MCF 10A (cell line): ENCODE measurements around the gene EHHADH. TPM values are rescaled to one million over a fixed set of nuclear protein-coding genes. Genes with fewer than 3 reads are reported as not detected.

Source experiments
- BruUV-seq: library from RNA; stranded (reverse); fragments of 400-500 nt; replicated peaks from 2 replicates; lab custom pipeline; 2021; lab: Mats Ljungman, UMichigan
- CTCF ChIA-PET: fragments of 300-600 bp; sonication (Branson Sonifier 250); formaldehyde crosslinking; extraction: SDS; loops from one replicate; lab custom pipeline; 2021; ENCODE audit warnings: antibody characterized with exemption, inconsistent platforms; lab: Yijun Ruan, JAX
- POLR2A ChIA-PET: fragments of 300-600, 350-650 bp; sonication (Branson Sonifier 250); formaldehyde crosslinking; extraction: SDS; loops from one replicate; lab custom pipeline; 2020; ENCODE audit warnings: antibody characterized with exemption, inconsistent platforms; lab: Yijun Ruan, JAX
- DNase-seq: peaks from one replicate; pipeline ENCODE4 v3.0.0-alpha.2; 2018; ENCODE audit not compliant: unreplicated experiment
- H3K27ac Mint-ChIP-seq: one replicate; pipeline ENCODE4 v1.8.0; 2022; ENCODE audit warnings: mild to moderate bottlenecking, low read depth, mixed read lengths; ENCODE audit not compliant: unreplicated experiment
- H3K27me3 Mint-ChIP-seq: one replicate; pipeline ENCODE4 v1.8.0; 2022; ENCODE audit warnings: mixed read lengths; ENCODE audit not compliant: insufficient read depth, unreplicated experiment
- H3K36me3 Mint-ChIP-seq: one replicate; pipeline ENCODE4 v1.8.0; 2022; ENCODE audit warnings: mild to moderate bottlenecking, moderate library complexity, mixed read lengths; ENCODE audit not compliant: insufficient read depth, unreplicated experiment
- H3K4me1 Mint-ChIP-seq: one replicate; pipeline ENCODE4 v1.8.0; 2022; ENCODE audit warnings: mixed read lengths; ENCODE audit not compliant: insufficient read depth, unreplicated experiment
- H3K4me3 Mint-ChIP-seq: one replicate; pipeline ENCODE4 v1.8.0; 2022; ENCODE audit warnings: mild to moderate bottlenecking, moderate library complexity, mixed read lengths; ENCODE audit not compliant: unreplicated experiment
- H3K9me3 Mint-ChIP-seq: one replicate; pipeline ENCODE4 v1.8.0; 2022; ENCODE audit warnings: mixed read lengths; ENCODE audit not compliant: unreplicated experiment
- CTCF ChIP-seq: fragments of 200-600 bp; IDR thresholded peaks from one replicate; pipeline ENCODE4 v1.8.0; 2022; ENCODE audit warnings: antibody characterized with exemption, mild to moderate bottlenecking; ENCODE audit not compliant: unreplicated experiment
- intact Hi-C: fragments of 100-400 bp; cut with micrococcal nuclease; formaldehyde crosslinking; loops from 2 replicates; pipeline ENCODE4 v1.14.1; 2022
- total RNA-seq: library from RNA; stranded (reverse); gene quantifications from 2 replicates; pipeline ENCODE4 v1.2.3, GENCODE V29; 2022

The EHHADH gene
- total RNA-seq, 1 experiment from 2014 or later = 3.2 TPM

- H3K36me3 Mint-ChIP-seq = no peaks in the 10 kb centered on the region
- intact Hi-C loops = no loop called here
- no peak for TF ChIP-seq CTCF
- no peak for DNase-seq
- BruUV-seq = no TSS peak
- H3K9me3 Mint-ChIP-seq = no peaks in the 10 kb centered on the region
- ChIA-PET POLR2A (no interaction called here), CTCF (interaction anchor here (0.7 kb wide), 1 partner anchor 56 kb away, joined by 3 read pairs; no protein-coding TSS in a partner anchor)
- H3K27ac Mint-ChIP-seq = no peak overlapping the region
- no peak overlapping the region for H3K4me3 Mint-ChIP-seq
- H3K27me3 Mint-ChIP-seq = peaks cover 24% of the 10 kb centered on the region
- no peaks in the 10 kb centered on the region for H3K4me1 Mint-ChIP-seq
These were observed 18.2 kb upstream of the EHHADH start for GRCh38 chr3:185272033-185272432.

GRCh38 chr3:185270956-185271332, 17.1 kb upstream of the EHHADH start:
- POLR2A ChIA-PET = interaction anchor here (1.1 kb wide), 1 partner anchor 17 kb away, joined by 3 read pairs; the partner anchor contains the start of gene EHHADH
- Mint-ChIP-seq H3K4me3 (no peak overlapping the region), H3K9me3 (no peaks in the 10 kb centered on the region), H3K27ac (no peak overlapping the region), H3K36me3 (no peaks in the 10 kb centered on the region), H3K4me1 (no peaks in the 10 kb centered on the region), H3K27me3 (peaks cover 24% of the 10 kb centered on the region)
- CTCF ChIA-PET = interaction anchor here (0.6 to 1.7 kb wide), 2 partner anchors 9 to 155 kb away, joined by 3 to 5 read pairs; no protein-coding TSS in a partner anchor
- TF ChIP-seq CTCF = no peak
- no TSS peak for BruUV-seq
- no peak for DNase-seq
- intact Hi-C loops = no loop called here

GRCh38 chr3:185270262-185270955, 16.6 kb upstream of the EHHADH start:
- TF ChIP-seq CTCF = peak; percentile 34
- BruUV-seq = no TSS peak

GRCh38 chr3:185268194-185268962, 14.5 kb upstream of the EHHADH start:
- Mint-ChIP-seq H3K4me1 (no peaks in the 10 kb centered on the region), H3K9me3 (no peaks in the 10 kb centered on the region), H3K27ac (no peak overlapping the region), H3K27me3 (peaks cover 24% of the 10 kb centered on the region), H3K36me3 (no peaks in the 10 kb centered on the region), H3K4me3 (no peak overlapping the region)
- intact Hi-C loops = no loop called here
- TF ChIP-seq CTCF = no peak
- no TSS peak for BruUV-seq
- POLR2A ChIA-PET = interaction anchor here (1.2 kb wide), 1 partner anchor 14 kb away, joined by 4 read pairs; no protein-coding TSS in a partner anchor
- CTCF ChIA-PET = interaction anchor here (0.6 to 0.7 kb wide), 3 partner anchors 17 to 485 kb away, joined by 3 to 6 read pairs (median 3); no protein-coding TSS in a partner anchor
- DNase-seq = no peak

More at GRCh38 chr3:185270262-185270955, 16.6 kb upstream of the EHHADH start:
- Mint-ChIP-seq H3K4me1 (no peaks in the 10 kb centered on the region), H3K27me3 (peaks cover 24% of the 10 kb centered on the region), H3K36me3 (no peaks in the 10 kb centered on the region), H3K9me3 (no peaks in the 10 kb centered on the region), H3K4me3 (no peak overlapping the region), H3K27ac (no peak overlapping the region)
- ChIA-PET CTCF (interaction anchor here (0.6 to 1.7 kb wide), 4 partner anchors 9 to 439 kb away, joined by 3 to 5 read pairs (median 4); no protein-coding TSS in a partner anchor), POLR2A (interaction anchor here (1.1 kb wide), 1 partner anchor 16 kb away, joined by 3 read pairs; the partner anchor contains the start of gene EHHADH)
- DNase-seq = peak; percentile 41
- intact Hi-C loops = no loop called here
